ENCODE data around the gene CD180.

CD180 gene

DNA sequence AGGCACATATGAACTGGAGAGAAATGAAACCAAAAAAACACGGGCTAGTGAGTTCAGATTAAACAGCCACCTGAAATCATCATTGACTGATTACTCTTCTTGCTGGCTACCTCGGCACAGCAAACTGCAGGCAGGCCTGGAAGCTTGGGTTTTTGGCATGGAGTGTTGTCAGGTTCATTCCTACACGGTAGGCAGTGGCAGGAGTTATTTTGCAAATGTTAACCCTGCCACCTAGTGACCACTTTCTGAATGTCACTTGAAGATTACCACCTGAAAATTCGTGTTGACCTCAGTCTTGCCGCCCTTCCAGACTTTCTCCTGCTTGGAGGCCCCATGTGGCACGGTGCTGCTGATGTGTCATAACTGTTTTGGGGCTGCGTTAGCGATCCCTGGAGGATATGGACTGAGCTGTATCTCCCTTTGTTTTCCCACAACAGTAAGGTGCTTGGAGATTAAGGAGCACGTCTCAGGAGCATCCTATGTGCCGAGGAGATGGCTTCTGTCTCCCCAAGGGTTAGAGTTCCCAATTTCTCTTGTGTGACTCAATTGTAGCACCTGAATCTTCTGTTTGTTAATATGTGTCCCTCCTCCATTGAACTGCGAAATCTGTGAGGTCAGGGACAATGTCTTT lies 12.7 kb upstream of the CD180 start:
- DNase-seq: peak; percentile 84 to 88

GRCh38 chr5:67208403-67208802 lies 11.8 kb upstream of the CD180 start:
- no peak for DNase-seq

DNA sequence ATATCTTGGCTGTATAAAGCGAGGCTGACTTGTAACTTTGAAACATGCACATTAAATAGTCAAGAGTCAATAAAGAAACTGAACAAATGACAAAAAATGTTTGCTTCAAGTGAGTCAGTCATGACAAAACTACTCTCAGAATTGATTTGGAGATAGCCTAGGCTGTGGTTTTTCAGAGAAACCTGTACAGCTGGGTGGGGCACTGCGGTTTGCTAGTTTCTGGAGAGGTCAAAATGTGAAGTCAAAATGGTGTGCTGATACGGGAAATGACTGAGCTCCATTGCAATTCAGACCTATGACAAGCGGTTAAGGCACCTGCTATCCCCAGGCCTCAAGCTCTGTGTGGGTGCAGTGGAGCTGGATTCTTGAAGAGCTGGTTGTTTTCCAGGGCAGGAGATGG lies 10.3 kb upstream of the CD180 start:
- DNase-seq: no peak

- no peak for DNase-seq
Observed at GRCh38 chr5:67206461-67206860, 9.9 kb upstream of the CD180 start.

DNA sequence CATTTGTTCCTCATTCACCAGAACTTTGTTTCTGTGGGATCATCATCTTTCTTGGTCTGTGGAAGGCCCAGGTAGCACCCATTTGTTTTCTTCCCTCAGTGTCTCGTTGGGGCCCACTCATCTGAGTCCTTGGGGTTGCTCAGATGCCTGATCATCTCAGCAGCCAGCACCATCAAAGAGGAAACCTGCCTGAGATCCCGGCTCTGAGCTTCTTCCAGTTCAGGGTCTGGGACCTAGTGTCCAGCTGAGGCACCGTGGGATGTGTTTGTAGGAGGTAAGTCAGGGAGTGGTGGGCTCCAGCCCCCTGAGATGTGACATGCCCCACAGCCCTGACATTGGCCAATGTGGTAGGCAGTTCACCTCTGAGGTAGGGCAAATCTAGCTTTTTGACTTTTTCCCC lies 9.4 kb upstream of the CD180 start:
- no peak for DNase-seq

GRCh38 chr5:67204821-67205220 lies 8.2 kb upstream of the CD180 start:
- DNase-seq: no peak

- no peak for DNase-seq
Observed at GRCh38 chr5:67203701-67204074, 7.1 kb upstream of the CD180 start.

- peak; percentile 87 to 91 for DNase-seq
Observed at GRCh38 chr5:67202828-67203227, 6.2 kb upstream of the CD180 start.

DNA sequence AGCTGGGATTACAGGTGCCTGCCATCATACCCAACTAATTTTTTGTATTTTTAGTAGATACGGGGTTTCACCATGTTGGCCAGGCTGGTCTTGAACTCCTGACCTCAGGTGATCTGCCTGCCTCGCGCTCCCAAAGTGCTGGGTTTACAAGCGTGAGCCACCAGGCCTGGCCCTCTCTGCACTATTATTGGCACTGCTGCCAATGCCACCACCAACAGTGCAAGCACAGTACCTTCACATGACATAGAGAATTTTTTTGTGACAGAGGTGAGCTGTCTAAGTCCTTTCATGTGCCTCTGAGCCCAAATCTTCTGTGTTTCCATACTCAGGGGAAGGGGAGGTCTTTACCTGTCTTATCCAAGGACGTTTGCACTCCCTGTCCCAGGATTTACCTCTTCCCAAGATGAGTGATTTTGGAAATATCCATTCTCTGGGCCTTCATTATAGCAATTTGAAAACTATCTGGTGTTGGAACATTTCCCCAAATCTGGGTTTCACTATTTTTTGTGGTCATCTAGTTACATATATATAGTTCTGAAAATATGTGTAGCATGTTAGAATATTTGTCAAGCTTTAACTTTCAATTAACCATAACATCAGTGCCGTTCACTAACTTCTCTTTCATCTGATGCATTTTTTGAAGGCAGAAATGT lies 5.4 kb upstream of the CD180 start:
- no peak for DNase-seq

- DNase-seq: no peak
Observed at GRCh38 chr5:67200809-67201562, 4.4 kb upstream of the CD180 start.

GRCh38 chr5:67199859-67200258 lies 3.3 kb upstream of the CD180 start:
- DNase-seq: no peak

DNA sequence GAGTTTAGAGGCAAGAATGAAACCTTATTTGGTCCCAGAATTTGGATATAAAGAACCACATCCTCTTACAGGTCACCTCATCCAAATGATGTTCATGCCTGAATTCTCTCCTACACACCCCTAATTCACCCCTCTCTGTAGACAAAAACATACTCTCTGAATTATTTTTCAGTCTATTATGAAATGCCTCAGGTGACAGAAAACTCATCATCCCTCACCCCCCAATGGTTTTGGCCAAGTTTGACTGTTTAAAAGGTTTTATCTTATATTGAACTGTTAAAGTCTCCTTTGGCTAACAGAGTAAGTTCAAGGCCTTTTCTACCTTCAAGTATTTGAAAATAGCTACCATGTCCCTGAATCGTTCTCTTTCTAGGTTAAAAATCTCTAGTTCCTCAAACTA lies 2.3 kb upstream of the CD180 start:
- DNase-seq: no peak

- no peak for DNase-seq
Observed at GRCh38 chr5:67197536-67197935, 937 bp upstream of the CD180 start.

GRCh38 chr5:67195406-67196275 lies 958 bp downstream of the CD180 start:
- peak in 1 of 2 experiments; percentile 19 for DNase-seq

DNA sequence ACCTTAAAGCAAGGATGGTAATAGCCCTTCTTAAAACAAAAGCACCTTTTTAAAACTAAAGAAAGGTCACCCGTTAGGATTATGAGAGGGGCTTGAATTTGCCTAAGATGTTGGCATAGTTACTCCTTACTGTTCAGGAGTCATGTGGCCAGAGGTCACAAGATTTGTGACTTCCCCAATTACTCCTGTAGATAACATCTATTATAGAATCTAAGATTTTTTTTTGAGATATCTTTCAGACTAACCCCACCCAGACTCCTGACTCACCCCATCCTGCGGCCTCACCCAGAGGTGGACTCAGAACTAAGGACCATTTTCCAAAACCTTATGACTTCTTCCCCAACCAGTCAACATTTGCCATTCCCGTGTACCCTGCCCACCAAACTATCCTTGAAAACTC lies 2.4 kb downstream of the CD180 start:
- peak in 1 of 2 experiments; percentile 3 for DNase-seq

GRCh38 chr5:67193439-67193807 lies 3.2 kb downstream of the CD180 start:
- DNase-seq: no peak

GRCh38 chr5:67192719-67193438 lies 3.7 kb downstream of the CD180 start:
- DNase-seq: peak; percentile 53 to 62

DNA sequence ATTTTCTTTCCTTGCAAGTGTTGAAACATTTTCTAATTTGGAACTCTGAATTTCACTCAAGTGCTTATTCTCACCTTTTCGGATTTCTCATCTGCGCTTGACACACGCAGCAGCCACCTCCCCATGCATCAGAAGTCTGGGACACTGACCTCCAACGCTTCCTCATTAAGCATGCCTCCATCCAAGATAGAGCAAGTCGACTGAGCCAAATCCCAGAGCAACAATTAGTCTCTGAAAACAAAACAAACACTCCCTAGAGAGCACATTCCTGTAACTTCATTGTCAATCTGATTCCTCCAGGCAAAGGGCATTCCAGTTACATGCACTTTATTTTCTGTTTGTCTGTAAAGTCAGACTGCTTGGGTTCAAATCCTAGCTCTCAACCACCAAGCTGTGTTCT lies 5.7 kb downstream of the CD180 start:
- no peak for DNase-seq

GRCh38 chr5:67190410-67190809 lies 6.2 kb downstream of the CD180 start:
- no peak for DNase-seq

- DNase-seq: no peak
Observed at GRCh38 chr5:67189931-67190330, 6.7 kb downstream of the CD180 start.

DNA sequence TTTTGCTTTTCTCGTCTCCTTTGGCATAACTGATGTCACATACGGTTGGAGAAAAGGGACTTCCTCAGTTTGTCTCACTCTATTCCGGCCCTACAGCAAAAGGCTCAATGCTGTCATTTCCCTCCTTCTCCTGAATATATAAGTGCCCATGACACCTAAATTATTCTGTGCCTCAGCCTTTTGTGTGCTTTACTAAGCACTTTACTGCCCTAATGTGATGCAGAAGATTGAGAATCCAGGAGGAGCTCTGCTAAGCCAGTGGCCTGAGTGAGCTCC lies 7.6 kb downstream of the CD180 start:
- no peak for DNase-seq

DNA sequence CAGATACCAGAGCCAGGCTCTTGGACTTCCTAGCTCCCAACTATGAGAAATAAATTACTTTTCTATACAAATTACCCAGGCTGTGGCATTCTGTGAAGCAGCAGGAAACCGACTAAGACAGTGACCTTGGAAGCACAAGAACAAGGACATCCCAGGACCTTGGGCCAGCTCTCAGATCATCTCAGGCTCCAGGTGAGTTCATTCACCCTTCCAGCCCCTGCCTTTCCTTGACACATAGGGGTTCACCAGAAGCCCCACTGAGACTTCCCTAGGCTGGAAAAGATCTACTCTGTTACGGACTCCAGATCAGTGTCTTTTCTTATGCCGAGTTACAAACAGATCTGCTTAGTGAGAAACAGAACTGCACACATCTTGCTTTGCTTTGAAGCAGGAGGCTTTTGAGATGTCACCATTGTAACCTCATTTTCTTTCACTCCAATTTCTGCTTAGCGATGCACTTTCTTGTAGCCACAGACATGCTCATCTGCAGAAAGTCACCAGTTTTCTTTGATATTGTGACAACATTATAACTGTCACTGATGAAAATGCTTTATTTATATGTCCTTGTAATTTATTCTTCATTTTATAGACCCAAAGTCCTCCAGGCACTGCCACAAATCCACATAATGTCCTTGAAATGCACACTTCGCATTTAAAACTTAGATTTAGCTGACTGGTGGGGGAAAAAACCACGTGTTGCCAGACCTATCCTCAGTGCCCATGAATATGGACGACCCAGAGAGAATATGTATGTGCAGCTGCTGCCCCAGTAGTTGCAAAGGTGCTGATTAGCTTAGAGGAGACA lies 8.1 kb downstream of the CD180 start:
- DNase-seq: no peak

Data from Kasumi-1 (cell line).